NCI-H2107 (cell line): ENCODE data around the gene SBK1.
"Not testable (repeated sequence)": the region's sequence is repeated elsewhere in the genome, so short reads cannot be mapped to it uniquely, and the experiment has no call there.

Experiments
- DNase-seq: peaks from one replicate; lab custom pipeline; 2025; lab: John Stamatoyannopoulos, UW

Gene SBK1

DNA sequence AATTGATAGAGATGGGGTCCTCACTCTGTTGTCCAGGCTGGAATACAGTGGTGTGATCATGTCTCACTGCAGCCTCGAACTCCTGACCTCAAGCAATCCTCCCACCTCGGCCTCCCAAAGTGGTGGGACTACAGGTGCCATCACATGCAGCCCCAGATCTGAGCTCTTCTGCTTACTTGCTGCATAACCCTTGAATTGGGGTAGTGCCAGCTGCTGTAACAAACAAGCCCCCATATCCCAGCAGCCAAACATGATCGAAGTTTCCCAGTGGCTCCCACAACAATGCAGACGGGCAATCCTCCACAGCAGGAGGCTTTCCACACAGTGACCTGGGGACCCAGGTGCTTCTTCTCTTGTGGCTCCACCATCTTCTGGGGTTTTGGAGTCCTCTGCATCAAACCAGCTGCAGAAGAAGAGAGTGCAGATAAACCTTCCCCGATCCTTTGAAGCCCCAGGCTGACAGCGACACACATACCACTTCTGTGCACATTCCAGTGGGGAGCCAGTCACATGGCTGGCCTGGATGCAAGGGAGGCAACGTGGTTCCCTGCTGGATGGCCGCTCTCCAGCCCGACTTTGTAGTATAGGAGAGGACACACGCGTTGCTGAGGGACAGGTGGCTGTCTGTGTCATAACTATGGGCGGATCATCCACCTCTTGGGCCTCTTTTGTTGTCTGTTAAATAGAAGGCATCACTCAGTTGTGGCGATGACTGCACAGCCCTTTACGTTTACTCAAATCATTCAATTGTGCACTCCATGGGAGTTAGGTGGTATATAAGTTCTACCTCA lies 16.7 kb downstream of the SBK1 start:
- no peak for DNase-seq

DNA sequence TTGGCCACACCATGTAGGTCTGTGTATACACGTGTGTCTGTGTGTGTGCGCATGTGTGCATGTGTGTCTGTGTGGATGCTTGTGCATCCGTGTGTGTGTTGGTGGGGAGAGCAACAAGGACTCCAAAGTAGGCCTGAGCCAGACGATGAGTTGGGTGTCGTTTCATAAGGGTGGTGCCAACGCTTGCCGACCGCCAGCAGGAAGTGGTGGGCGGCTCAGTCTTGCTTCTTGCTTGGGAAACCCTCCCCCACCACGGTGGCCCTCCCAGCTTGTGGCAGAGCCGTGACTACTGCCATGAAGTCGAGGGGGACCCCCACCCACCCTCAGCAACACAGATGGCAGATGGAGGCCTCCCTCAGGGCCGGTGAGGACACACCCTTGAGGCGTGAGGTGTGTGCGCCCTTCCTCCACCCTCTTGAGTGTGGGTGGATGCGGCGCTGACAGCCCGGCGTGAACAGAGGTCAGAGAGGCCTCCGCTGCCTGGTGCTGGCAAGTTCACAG lies 17.5 kb downstream of the SBK1 start:
- DNase-seq: no peak

DNA sequence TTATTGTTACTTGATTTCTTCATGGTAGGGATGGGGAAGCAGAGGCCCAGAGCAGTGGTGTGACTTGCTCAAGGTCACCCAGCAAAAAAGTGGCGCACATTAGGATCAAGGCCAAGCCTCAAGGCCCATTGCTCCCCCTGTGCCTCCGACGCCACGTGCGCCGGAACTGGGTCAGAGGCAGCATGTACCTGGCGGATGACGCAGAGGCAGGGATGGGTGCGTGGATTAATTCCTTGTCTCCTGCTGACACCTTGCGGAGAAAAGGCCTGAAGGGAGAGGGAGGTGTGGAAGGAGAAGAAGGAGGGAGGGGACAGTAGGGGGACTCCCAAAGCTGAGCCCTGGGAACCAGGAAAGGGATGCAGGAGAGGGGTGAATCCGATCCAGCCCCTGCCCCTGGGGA lies 18.5 kb downstream of the SBK1 start:
- DNase-seq: no peak

DNA sequence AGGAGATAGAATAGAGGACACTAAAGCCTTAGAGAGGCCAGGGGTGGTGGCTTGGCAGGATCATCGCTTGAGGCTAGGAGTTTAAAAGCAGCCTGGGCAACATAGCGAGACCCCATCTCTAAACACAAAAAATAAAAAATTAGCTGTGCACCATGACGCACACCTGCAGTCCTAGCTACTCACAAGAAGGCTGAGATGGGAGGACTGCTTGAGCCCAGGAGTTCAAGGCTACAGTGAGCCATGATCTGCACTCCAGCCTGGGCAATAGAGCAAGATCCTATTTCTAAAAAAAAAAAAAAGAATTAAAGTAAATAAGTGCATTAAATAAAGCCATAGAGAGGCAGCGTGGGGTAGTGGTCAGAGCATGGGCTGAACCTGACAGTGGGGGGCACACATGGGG lies 19.1 kb downstream of the SBK1 start:
- no peak for DNase-seq

DNA sequence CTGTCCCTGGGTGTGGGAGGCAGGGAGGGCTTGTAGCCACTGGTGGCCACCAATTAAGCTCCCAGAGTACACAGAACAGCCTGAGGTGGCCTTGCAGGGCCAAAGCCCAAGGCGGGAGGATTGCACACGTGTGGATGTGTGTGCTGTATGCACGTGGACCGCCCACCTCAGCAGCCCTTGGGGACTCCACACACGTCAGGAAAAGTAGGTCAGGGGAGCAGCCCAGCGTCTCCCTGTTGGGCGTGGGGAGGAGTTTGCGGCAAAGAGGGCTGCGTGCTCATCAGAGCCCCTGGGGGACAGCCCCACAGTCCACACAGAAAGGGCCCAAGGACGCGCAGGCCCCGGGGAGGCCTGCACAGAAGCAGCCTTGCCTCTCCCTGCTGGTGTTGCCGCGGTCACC lies 19.6 kb downstream of the SBK1 start:
- no peak for DNase-seq

DNA sequence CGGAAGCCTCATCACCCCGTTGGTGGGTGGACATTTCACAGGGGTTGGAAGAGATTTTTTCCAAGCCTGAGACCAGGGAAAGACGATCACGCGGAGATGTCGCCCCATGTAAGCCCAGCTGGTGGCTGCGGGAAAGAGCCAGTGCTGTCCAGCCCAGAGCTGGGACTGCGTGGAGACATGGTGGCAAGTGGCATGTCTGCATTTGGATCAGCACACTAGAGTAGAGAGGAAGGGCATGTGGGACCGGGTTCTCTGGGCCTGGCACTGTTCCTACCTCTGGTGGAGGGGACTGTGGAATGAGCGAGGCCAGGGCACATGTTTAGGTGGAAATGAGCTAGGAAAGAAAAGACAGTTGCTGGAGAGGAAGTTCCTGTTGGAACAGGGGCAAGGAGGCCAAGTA lies 20.0 kb downstream of the SBK1 start:
- no peak for DNase-seq

DNA sequence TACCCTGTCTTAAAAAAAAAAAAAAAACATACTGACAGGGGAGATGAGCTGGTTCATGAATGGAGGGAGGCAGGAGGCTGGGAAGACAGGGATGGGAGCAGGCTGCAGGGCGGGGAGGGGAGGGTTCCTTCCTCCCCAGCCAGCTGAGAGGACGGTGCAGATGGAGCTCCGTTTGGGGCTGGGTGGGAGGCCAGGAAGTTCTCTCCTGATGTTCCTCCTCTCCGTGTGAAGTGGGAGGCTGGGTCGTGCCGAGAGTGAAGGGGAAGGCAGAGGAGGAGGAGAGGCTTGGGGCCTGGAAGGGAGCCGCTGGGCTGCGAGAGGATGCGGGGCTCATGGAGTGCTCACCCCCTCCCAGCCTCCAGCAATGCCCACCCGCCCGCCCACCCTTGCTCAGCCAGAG lies 21.3 kb downstream of the SBK1 start:
- no peak for DNase-seq

DNA sequence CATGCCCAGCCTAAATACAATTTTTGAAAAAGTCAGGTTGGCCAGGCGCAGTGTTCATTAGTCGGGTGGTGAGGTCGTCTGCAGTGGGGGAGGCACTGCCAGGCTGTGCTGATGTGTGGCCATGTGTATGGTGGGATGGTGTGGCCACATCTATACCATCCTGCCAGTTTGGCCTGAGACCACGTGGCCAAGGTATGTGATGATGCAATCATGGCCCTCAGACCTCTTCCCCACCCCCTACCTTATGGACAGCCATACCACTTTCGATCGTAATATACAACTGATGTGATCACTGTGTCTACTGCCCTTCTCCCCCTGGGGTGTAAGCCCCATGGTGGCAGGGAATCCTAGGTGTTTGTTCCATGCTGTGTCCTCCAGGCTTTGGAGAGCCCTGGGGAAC lies 23.7 kb downstream of the SBK1 start:
- no peak for DNase-seq

DNA sequence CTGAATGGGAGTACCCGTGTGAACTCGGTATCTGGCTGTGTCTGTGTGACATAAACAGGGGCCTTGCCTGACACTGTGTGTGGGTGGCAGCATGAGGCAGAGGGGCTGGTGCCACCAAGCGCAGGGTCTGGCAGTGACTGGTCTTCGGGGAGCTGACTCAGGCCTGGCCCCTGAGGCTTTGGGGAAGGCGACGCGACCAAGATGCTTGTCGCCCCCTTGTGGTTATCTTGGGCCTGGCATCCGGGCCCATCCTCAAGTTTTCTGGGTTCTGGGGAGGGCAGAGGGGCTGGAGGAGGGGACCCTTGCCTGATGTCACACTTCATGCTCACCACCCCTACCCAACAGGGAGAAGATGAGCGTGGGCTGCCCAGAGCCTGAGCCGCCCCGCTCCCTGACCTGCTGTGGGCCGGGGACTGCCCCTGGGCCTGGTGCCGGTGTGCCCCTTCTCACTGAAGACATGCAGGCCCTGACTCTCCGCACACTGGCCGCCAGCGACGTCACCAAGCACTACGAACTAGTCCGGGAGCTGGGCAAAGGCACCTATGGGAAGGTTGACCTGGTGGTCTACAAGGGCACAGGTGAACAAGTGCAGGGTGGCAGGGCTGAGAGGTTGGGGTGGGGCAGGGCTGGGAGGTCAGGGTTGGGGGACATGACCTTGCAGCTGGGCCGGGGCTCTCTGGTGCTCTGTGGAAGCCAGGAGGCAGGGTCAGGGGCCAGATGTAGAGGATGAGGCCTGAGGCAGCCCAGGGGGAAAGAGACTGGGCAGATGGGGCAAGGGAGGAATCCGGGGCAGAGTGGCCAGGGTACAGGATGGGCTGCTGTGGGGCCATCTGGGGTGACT lies 24.9 kb downstream of the SBK1 start:
- no peak for DNase-seq

DNA sequence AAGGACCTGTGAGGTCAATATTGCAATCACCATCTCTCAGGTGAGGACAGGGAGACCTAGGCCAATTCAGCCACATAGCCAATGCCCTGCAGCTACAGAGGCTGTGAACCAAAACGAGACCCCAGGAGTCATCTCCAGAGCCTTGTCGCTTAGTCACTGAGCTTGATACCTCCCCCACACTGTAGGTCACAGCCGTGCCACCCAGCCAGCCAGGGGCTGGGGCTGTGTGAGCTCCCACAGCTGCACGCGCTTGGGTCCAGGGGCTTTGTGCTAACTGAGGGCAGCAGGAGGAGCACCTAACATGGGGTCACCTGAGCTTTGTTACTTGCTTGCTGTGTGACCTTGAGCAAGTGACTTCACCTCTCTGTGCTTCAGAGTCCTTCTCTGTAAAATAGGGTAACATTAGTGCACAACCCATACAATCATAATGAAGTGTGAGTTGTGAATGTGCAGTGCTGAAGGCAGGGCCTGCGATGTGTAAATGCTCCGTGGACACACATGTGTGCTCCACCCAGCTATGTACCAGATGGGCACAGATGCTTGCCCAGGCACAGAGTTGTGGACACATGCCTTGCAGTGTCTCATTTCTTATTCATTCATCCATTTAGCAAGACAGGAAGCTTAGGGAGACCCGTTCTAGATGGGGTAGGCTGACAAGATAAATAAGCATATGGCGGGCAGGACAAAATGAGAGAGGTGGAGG lies 25.9 kb downstream of the SBK1 start:
- DNase-seq: no peak

DNA sequence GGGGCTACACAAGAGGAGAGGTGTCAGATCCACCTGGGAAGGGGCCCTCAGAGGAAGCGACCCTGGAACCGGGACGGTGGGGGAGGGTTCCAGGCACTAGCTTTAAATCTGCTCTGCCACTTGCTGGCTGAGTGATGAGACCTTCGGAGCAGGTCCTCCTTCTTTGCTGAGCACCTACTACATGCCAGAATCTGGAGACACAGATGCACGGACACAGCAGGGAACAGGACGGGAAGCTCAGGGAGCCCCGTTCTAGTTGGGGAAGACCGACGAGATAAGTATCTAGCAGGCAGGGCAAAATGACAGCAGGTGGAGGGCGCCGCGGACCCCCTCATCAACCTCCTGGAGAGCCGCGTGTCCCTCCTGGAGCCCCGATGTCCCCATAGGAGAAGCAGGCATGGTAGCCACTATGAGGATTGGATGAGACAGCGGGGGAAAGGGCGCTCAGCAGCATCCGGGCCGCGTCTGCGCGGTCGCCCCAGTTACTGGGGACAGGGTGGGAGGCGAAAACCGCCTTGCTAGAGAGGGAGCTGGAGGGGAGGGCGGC lies 27.2 kb downstream of the SBK1 start:
- DNase-seq: no peak

DNA sequence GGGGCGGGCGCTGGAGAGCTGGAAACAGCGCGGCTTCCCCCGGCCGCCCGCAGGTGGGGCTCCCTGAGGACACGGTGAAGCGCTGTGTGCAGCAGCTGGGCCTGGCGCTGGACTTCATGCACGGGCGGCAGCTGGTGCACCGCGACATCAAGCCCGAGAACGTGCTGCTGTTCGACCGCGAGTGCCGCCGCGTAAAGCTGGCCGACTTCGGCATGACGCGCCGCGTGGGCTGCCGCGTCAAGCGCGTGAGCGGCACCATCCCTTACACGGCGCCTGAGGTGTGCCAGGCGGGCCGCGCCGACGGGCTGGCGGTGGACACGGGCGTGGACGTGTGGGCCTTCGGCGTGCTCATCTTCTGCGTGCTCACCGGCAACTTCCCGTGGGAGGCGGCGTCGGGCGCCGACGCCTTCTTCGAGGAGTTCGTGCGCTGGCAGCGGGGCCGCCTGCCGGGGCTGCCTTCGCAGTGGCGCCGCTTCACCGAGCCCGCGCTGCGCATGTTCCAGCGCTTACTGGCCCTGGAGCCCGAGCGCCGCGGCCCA lies 27.8 kb downstream of the SBK1 start:
- DNase-seq: no peak

DNA sequence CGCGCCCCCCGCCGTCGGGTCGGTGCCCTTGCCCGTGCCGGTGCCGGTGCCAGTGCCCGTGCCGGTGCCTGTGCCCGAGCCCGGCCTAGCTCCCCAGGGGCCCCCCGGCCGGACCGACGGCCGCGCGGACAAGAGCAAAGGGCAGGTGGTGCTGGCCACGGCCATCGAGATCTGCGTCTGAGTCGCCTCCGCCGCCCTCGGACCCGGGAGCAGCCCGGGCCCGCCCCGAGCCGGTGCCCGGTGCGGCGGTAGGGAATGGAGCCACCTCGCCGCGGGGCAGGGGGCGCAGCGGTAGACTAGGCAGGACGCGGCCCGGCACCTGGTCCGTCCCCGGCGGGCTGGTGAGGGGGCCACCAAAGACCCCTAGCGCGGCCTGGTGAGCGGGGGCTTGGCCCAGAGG lies 28.4 kb downstream of the SBK1 start:
- DNase-seq: no peak

DNA sequence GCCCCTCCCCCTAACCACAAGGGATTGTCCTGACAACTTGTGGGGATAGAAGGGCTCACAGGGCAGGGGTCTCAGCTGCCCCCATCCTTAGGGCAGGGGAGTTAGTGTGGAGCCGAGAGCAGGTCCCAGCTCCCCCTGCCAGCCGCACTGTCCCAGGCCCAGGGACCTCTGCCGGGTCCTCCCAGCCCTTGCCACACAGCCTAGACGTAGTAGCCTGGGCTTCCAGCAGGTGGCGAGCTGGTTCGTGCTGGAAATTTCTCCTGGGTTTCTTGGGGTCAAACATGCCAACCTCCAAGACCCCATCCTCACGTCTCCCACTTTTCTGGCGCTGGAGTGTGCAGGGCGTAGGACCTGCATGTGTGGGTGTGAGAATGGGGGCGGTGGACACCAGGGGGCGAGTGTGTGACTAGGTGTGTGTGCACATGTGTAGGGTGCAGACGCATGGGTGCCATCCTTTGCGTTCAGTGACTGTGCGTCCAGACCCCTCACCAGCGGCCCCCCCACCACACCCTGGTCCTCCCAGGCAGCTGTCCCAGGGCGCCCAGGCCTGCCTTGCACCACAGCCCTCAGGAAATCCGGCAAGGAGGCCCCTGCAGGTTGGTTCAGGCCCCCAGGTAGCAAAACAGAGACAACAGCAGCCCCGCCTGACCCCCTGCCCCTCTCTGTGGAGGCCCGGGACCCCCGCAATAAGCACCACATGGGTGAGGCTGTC lies 29.5 kb downstream of the SBK1 start:
- no peak for DNase-seq

DNA sequence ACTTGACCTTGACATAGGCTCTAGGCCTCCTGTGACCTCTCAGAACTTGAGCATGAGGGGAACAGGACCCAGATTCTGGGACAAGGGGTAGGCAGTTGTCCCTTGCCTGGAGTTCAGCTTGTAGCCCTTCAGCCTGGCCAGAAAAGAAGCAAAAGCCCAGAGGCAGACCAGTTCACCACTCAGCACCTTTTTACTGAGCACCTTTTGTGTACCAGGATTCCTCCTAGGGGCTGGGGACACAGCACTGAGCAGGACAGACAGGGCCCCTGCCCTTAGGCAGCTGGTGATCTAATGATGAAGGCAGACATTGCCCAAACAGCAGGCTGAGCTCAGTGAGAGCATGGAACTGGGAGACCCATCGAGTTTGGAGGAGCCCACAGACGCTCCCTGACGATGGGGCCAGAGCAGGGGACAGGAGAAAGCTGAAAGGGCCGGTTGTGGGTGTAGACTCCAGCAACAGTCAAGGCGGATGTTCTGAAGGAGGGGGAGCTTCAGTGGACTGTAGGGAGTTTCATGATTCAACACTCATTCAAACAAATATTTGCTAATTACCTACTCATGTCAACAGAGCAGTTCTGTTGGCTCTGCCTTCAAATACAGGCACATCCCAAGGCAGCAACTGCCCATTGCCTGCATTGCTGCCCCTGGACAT lies 32.0 kb downstream of the SBK1 start:
- no peak for DNase-seq

DNA sequence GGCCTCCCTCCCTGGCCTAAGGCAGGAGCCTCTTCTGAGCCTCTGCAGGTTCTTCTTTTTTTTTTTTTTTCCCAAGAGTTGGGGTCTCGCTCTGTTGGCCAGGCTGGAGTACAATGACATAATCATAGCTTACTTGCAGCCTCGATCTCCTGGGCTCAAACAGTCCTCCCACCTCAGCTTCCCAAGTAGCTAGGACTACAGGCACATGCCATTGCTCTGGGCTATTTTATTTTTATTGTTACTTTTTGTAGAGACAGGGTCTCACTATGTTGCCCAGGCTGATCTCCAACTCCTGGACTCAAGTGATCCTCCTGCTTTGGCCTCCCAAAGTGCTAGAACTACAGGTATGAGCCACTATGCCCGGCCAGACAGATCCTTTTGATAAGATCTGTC lies 32.6 kb downstream of the SBK1 start:
- no peak for DNase-seq

DNA sequence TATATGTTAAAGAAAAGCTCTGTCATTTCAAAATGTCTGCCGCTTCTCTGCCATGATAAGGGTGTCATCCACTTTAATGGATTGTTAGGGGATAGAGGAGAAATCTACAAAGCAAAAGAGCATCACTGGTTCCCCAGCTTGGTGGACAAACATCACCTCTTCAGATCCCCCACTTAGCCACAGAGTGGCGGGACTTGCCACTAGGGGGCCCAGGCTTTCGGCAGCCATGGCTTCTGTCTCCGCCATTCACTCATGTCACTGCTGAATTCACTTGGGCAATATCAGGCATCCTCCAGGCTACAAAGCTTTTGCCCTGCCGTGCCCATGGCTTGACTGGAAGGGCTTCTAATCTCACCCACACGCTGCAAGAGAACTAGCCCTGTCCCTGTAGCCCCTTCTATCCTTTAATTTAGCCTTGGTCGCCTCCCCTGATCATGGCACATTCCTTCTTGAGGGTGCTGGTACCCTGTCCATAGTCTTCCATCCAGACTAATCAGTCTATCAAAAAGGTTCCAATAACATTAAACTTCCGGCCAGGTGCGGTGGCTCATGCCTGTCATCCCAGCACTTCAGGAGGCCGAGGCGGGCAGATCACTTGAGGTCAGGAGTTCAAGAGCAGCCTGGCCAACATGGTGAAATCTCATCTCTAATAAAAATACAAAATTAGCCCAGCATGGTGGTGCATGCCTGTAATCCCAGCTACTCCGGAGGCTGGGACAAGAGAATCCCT lies 34.7 kb downstream of the SBK1 start:
- DNase-seq: no peak

DNA sequence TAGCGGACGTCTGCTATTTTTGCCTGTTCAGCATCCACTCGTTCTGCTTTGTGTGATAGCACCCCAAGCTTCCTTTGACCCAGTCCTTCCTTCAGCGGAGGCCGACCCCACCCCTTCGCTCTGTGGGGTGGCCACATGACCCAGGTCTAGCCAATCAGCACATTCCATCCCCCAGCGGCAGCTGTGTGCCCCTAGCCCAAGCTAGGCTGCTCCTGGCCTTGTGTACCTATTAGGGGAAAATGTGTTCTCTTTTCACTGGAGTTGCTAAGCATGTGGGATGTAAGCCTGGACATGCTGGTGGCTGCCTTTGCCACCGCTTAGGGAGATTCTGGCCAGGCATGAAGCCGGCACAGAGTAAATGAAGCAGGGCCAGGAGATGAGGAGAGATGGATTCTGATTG lies 37.9 kb downstream of the SBK1 start:
- DNase-seq: not testable (repeated sequence)

DNA sequence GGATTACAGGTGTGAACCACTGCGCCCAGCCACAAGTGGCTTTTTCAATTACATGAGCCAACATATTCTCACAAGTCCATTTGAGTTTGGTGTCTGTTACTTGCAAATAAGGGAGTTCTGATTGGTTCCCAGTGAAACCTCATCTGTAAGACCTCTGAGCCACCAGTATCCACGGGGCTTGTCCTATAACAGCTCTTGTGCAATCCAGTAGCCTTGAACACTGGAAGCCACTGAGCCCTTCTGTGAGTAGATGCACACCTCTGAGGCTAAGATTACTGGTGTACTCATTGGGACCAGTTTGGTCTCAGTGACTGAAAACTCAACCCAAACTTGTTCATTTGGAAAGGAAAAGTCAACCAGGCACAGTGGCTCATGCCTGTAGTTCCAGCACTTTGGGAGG lies 38.7 kb downstream of the SBK1 start:
- DNase-seq: not testable (repeated sequence)

DNA sequence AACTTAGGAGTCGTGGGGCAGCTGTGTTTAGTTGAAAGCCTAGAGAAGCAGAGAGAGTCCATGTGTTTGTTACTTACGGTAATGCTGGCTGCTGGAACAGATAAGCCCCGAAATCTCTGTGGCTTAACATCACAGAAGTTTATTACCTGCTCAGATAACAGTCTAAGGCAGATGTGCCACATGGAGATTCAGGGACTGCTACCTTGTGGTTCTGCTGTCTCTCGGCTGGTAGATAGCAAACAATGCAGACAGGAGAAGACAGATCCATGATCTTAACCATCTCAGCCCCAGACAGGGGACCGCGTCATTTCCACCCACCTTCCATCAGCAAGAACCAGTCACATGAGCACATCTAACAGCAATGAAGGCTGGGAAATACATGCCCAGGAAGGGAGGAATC lies 40.3 kb downstream of the SBK1 start:
- not testable (repeated sequence) for DNase-seq
